GM12864 (cell line): ENCODE data around the gene LDLRAD4.

ENCODE experiments used
- DNase-seq: peaks from one replicate; pipeline ENCODE4 v3.0.0-alpha.2; 2011; ENCODE audit warnings: low read depth
- H3K4me3 ChIP-seq: 2 replicates; pipeline ENCODE4 v1.5.1; 2011; ENCODE audit warnings: mild to moderate bottlenecking, low read depth, low read length, control low read depth
- CTCF ChIP-seq: IDR thresholded peaks from 2 replicates; pipeline ENCODE4 v1.5.1; 2011; ENCODE audit warnings: low read depth, mild to moderate bottlenecking, moderate library complexity, low read length, control low read depth, inconsistent platforms; ENCODE audit errors: missing control alignments

LDLRAD4 gene

DNA sequence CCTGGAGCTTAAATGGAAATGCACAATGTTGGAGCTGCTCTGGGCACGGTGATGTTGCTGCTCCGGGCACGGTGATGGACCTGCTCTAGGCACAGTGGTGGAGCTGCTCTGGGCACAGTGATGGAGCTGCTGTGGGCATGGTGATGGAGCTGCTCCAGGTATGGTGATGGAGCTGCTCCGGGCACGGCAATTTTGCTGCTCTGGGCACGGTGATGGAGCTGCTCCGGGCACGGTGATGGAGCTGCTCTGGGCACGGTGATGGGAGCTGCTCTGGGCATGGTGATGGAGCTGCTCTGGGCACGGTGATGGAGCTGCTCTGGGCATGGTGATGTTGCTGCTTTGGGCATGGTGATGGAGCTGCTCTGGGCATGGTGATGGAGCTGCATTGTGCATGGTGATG lies 79.7 kb downstream of the LDLRAD4 start:
- TF ChIP-seq CTCF, result no peak
- DNase-seq, result no peak
- H3K4me3 ChIP-seq, result no peak overlapping the region

- no peak for TF ChIP-seq CTCF
- no peak for DNase-seq
- no peak overlapping the region for H3K4me3 ChIP-seq
These were observed 81.5 kb downstream of the LDLRAD4 start for GRCh38 chr18:13300029-13300428.

- no peak for DNase-seq
- no peak overlapping the region for H3K4me3 ChIP-seq
These were observed 82.2 kb downstream of the LDLRAD4 start for GRCh38 chr18:13300796-13301195.

DNA sequence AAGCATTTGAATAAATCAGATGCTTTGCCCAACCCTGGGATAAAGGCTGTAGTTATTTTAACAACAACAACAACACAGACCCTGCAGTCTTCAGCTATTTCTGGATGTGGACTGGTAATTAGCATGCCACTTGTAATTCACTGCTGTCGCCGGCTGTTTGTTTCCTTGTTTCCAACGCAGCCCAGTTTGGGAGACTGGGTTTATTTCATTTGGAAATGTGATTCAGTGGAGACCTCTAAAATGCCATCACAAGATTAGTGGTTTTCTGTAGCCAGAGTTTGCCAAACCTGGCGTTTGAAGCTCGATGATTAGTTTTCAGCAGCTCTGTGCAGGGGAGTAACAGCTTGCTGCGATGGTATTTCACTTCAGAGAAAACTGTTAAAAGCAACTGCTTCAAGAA lies 83.5 kb downstream of the LDLRAD4 start:
- H3K4me3 ChIP-seq, result no peak overlapping the region
- no peak for DNase-seq
- no peak for TF ChIP-seq CTCF

More at GRCh38 chr18:13300796-13301195, 82.2 kb downstream of the LDLRAD4 start:
- TF ChIP-seq CTCF, result no peak

DNA sequence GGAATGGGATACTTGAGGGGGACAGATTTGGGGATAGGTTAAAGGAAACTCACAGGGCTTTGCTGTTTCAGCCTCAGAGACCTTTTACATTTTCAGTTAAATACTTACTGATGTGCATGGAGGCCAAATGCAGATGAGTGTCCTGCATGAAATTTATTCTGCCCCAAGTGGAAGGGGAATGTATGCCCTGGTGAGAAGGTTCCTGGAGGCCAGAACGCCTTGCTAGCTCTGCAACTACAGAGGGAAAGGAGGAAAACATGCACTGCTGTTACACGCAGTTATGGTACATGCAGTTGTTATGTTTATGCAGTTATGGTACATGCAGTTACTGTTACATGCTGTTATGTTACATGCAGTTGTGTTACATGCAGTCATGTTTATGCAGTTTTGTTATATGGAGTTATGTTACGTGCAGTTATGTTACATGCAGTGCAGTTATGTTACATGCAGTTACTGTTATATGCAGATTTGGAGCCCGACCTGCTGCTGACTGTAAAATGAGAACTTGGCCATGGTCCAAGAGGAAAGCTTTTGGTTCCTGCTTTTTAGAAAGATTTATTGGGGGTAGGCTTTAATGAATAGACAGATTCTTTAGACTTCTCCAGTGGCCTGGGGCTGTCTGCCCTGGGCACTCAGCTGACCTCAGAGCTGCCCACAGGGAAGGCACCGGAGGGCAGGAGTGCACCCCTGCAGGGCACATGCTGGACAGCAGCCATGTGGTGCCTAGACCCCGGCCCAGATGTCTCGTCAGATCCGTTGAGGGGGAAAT lies 84.1 kb downstream of the LDLRAD4 start:
- no peak for DNase-seq
- H3K4me3 ChIP-seq, result no peak overlapping the region
- TF ChIP-seq CTCF, result no peak

DNA sequence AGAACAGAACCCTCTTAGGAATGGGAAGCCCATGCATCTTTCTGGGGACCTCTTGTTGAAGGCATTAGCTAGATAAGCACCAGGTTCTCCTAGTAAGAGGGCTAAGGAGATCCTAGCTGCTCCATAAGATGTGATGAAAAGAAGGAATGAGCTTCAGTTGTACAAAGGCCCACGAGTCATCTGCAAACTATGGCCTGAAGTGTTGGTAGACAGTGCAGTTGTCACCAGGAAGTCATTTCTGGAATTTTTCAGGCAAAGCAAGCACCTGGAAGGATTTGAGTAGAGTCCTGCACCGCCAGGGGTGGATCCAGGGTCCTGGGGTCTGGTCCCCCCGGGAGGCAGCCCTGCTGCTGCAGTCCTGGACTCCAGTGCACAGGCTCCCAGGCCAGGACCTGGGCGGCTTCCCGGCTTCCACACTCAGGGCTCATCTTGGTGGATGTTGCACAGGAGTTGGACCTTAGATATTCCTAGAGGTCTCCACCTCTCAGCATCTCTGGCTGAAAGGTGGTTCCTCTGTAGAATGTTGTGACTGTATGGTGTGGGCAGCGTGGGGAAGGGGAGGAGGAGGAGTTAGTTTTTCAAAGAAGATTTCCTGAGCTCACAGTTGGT lies 85.3 kb downstream of the LDLRAD4 start:
- no peak for DNase-seq
- no peak for TF ChIP-seq CTCF
- H3K4me3 ChIP-seq, result no peak overlapping the region

DNA sequence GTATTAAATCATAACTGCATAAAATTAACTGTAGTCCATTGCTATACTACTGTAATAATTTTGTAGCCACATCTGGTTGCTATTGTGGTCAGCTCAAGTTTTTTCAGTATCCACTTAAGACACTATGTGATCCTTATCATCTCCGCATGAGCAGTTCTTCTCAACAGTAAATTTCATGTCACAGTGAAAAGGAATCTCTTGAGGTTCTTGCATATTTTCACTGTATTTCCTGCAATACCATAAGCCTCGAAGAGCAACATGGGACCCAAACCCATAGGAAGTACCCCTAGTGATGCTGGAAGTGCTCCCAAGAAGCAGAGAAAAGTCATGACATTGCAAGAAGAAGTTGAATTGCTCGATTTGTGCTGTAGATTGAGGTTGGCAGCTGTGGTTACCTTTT lies 86.7 kb downstream of the LDLRAD4 start:
- TF ChIP-seq CTCF, result no peak

More for the DNA sequence above, 86.7 kb downstream of the LDLRAD4 start:
- H3K4me3 ChIP-seq, result no peak overlapping the region
- DNase-seq, result no peak
